GM21717 (cell line): ENCODE data around the gene TRAPPC8.
"Not testable (repeated sequence)": the region's sequence is repeated elsewhere in the genome, so short reads cannot be mapped to it uniquely, and the experiment has no call there.

Experiments
- ATAC-seq: cut with Tn5 transposase; IDR thresholded peaks from one replicate; pipeline ENCODE4 v1.9.1; 2021; ENCODE audit warnings: mild to moderate bottlenecking, moderate library complexity; ENCODE audit not compliant: unreplicated experiment

The TRAPPC8 gene, protein sequence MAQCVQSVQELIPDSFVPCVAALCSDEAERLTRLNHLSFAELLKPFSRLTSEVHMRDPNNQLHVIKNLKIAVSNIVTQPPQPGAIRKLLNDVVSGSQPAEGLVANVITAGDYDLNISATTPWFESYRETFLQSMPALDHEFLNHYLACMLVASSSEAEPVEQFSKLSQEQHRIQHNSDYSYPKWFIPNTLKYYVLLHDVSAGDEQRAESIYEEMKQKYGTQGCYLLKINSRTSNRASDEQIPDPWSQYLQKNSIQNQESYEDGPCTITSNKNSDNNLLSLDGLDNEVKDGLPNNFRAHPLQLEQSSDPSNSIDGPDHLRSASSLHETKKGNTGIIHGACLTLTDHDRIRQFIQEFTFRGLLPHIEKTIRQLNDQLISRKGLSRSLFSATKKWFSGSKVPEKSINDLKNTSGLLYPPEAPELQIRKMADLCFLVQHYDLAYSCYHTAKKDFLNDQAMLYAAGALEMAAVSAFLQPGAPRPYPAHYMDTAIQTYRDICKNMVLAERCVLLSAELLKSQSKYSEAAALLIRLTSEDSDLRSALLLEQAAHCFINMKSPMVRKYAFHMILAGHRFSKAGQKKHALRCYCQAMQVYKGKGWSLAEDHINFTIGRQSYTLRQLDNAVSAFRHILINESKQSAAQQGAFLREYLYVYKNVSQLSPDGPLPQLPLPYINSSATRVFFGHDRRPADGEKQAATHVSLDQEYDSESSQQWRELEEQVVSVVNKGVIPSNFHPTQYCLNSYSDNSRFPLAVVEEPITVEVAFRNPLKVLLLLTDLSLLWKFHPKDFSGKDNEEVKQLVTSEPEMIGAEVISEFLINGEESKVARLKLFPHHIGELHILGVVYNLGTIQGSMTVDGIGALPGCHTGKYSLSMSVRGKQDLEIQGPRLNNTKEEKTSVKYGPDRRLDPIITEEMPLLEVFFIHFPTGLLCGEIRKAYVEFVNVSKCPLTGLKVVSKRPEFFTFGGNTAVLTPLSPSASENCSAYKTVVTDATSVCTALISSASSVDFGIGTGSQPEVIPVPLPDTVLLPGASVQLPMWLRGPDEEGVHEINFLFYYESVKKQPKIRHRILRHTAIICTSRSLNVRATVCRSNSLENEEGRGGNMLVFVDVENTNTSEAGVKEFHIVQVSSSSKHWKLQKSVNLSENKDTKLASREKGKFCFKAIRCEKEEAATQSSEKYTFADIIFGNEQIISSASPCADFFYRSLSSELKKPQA (N-terminal part only)

GRCh38 chr18:31942999-31943877 is at the start of gene TRAPPC8:
Gene TRAPPC8, minus strand, starts transcription at chr18:31943128. Its CDS starts 364 bp downstream, at chr18:31942764.
- ATAC-seq, result peak; percentile 86

DNA sequence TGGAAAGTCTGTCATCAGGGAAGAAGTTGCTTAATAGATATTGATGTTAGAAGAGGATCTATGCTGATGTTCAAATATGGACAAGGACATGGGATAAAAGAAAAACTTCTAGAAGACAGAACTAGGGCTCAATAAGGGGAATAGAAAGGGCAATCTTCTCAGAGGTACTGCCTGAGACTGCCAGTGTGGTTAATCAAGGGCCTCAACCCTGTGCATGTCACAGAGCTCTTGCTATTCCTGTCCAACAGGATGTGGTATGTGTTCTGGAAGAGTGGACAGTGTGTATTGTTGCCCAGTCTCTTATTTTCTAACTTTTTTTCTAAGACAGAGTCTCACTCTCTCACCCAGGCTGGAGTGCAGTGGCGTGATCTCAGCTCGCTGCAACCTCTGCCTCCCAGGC is 47.9 kb upstream of the TRAPPC8 start:
- ATAC-seq, result peak; percentile 87

- ATAC-seq, result no peak
Measured at GRCh38 chr18:31983976-31984375, 41.0 kb upstream of the TRAPPC8 start.

- no peak for ATAC-seq
Measured at GRCh38 chr18:31983020-31983419, 40.1 kb upstream of the TRAPPC8 start.

DNA sequence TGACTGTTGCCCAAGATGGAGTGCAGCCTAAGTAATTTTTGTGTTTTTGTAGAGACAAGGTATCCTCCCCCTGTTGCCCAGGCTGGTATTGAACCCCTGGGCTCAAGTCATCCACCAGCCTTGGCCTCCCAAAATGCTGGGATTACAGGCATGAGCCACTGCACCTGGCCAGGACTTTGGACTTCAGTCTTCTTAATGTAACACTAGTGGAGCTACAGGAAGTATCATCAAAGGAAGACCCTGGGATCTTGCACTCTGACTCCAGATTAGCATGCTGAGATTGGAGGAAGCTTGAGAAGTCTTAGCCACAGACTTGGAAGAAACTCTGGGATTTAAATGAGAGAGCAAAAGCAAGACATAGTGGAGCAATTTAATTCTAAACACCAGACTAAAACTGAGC is 37.9 kb upstream of the TRAPPC8 start:
- ATAC-seq, result no peak

DNA sequence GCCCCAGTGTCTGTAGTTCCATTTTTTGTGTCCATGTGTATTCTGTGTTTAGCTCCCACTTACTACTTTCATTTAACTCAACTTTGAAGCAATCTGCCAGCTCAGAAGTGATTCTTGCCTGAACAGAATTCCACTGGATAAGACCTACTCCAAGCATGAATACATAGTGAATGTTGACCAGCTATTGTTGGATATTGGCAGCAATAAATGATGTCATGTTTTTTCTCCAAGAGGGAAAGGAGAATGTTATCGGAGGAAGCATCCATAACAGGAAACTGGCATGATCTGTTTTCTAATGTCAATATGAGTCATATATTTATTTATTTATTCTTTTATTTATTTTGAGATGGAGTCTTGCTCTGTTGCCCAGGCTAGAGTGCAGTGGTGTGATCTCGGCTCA is 36.8 kb upstream of the TRAPPC8 start:
- ATAC-seq, result no peak

- ATAC-seq, result no peak
Measured at GRCh38 chr18:31978616-31979015, 35.7 kb upstream of the TRAPPC8 start.

DNA sequence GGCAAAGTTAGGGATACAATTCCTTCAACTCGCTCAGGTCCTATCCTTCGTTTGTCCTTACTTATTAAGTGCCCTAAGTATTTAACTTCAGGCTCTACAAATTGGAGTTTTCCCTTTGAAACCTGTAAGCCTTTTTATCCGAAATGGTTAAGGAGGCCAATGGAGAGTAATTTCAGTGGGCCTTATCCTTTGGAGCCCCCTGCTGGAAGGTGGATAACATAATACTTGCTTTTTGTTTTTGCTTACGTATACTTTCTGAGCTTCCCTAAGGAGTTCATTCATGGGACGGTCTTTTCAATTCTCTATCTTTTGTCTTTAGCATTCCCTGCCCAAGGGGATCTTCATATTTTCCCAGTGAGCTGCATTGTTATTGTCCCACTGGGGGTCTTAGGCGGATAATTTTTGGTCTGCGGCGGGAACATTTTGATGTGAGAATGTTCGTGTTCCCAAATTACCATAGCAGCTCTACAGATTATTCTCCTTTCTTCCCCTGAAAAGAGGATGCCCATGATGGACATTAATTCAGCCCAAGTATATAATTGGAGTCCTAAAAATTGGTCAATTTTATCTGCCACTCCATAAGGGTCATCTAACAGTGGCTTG is 34.4 kb upstream of the TRAPPC8 start:
- no peak for ATAC-seq

- ATAC-seq, result no peak
Measured at GRCh38 chr18:31976242-31976641, 33.3 kb upstream of the TRAPPC8 start.

DNA sequence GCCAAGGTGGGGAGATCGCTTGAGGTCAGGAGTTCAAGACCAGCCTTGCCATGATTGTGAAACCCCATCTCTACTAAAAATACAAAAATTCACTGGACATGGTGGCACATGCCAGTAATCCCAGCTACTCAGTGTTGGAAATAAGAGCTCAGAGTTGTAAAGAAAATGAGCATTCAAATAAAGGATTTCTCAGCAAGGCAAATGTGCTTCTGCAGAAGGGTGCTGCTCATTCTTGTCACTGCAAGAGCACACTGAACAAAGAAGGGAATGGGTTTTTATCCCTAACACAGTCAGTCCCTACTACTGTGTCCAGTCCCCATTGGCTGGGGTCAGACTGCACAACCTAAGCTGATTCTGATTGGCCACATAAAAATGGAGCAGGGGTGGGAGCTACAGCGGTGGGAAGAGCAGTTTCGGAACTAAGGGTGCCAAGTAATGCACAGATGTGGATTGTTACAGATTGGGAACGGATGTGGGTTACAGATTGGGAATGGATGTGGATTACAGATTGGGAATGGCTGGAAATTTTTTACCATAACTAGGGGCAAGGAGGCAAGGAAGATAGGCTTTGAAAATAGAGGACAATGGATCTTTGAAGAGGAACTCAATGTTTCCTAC is 31.1 kb upstream of the TRAPPC8 start:
- no peak for ATAC-seq

GRCh38 chr18:31970617-31971016 is 27.7 kb upstream of the TRAPPC8 start:
- ATAC-seq, result no peak

- ATAC-seq, result no peak
Measured at GRCh38 chr18:31965316-31965970, 22.5 kb upstream of the TRAPPC8 start.

DNA sequence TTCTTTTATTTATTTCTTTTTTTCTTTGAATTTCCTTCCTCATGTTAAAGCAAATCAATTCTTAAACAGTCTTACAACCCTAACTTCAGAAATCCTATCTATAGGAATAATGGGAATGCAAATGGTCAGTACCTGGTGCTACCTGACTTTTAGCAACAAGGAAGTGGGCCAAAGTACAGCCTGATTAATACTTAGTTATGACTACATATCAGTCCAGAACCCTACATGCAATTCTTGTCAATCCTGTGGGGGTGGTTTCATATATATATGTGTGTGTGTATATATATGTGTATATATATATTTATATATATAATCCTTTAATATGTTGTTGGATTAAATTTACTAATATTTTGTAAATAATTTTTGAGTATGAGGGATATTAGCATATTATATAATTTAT is 14.8 kb upstream of the TRAPPC8 start:
- no peak for ATAC-seq

DNA sequence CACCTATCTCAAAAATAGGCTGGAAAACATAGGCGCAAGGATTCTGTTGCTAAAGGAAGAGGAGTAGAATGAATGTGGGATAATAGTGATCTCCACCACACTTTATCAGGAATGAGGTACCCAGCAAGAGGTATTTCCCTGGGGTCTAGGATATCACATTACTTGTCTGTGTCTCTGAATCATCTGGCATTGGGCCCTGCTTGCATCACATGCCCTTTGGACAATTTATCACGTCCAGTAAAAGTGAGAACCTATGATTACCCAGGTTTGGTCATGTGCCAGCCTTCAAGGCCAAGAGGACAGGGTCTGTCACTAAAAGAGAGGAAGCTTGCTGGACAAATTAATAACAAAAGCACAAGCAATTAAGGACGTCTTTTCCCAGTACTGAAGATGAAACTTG is 11.4 kb upstream of the TRAPPC8 start:
- no peak for ATAC-seq

GRCh38 chr18:31953699-31954098 is 10.8 kb upstream of the TRAPPC8 start:
- not testable (repeated sequence) for ATAC-seq

DNA sequence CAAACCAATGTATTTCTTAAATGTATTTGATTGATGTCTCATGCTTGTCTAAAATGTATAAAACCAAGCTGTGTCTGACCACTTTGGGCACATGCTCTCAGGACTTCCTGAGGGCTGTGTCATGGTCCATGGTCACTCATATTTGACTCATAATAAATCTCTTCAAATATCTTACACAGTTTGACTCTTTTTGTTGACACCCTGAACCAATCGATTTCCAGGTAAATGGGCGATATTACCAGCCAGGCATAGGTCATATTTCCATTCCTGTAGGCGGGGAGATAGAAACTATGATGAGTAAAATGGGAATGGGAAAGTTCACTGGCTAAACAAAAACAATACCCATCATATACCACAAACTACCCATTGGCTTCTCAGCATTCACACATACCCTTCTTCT is 9.3 kb upstream of the TRAPPC8 start:
- no peak for ATAC-seq

DNA sequence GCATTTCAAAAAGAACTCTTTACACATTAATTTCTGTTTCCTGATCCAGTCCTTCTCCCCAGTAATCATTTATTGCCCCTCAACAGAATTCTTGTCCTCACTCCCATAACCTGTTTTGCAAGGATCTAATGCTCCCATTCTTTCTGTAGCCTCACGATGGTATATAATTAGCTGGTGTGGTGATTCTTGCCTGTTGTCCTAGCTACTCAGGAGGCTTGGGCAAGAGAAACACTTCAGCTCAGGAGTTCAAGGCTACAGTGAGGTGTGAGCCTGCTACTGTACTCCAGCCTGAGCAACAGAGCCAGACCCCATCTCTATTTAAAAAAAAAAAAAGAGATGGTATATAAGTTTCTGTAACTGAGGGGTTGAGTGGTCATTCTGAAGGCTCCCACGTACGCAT is 7.7 kb upstream of the TRAPPC8 start:
- no peak for ATAC-seq

DNA sequence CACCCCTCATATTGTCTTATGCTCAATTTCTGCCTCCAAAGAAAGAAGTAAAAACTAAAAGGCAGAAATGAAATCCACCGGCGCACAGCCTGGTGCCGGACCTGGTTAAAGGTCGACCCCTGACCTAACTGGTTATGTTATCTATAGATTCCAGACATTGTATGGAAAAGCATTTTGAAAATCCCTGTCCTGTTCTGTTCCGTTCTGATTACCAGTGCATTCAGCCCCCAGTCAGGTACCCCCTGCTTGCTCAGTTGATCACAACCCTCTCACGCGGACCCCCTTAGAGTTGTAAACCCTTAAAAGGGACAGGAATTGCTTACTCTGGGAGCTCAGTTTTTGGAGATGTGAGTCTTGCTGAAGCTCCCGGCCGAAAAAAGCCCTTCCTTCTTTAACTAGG is 5.4 kb upstream of the TRAPPC8 start:
- ATAC-seq, result not testable (repeated sequence)
